Left lobe of liver (tissue), 2 donors: ENCODE data around the gene CCDC182. TPM values are rescaled to one million over a fixed set of nuclear protein-coding genes. Genes with fewer than 3 reads are reported as not detected.

Experiments
- ATAC-seq: fragments of 200-7000 bp; cut with Tn5 transposase; one replicate; pipeline ENCODE4 v1.9.1; 2020; ENCODE audit warnings: mild to moderate bottlenecking, moderate library complexity
- DNase-seq: peaks from one replicate; pipeline ENCODE4 v3.0.0-alpha.2; 2020; ENCODE audit warnings: low spot score
- total RNA-seq: library from RNA; stranded (reverse); gene quantifications from one replicate; pipeline ENCODE4 v1.2.1, GENCODE V29; 2021
- donor health status: DM: no; HTN: no; CAD: no; lungs with moderate emphysema.
- donor health status: DM: no; HTN: yes; CAD: no.

Gene CCDC182
- total RNA-seq, 1 donor from 2014 or later = not detected

DNA sequence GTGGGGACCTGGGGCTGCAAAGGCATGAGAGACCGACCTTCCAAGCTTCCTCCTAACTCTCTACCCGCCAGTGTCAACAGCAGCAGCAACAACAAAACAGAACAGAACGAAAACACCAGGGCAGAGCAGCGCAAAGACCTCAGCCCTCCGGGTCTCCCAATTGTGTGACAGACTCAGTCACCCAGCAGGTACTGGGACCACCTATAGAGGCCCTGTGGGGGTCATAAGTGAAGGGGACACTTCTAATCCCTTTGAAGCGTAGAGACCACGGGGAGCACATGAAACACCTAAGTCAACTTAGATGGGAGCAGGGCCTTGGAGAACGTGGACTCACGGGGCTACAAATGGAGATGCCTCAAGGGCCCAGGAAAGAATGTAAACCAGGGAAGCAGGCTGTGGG lies 12.6 kb upstream of the CCDC182 start:
- DNase-seq (no peak), ATAC-seq (no peak)

DNA sequence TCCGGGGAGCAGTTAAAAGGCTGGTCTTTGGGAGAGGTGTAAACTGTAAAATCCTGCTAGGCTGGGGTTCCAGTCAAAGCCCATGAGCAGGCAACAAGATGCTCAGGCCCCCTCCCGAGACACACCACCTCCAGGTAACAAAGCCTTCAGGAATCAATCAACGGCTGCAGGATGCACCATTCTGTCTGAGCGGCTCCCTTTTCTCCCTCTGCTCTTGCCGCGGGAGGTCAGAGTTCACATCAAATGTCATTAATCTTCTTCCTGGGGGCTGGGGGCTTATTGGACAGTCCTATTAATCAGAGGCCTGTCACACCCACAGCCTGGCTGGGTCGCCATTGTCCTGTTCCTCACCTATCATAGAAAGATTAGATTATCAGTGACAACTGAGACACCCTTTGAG lies 11.9 kb upstream of the CCDC182 start:
- ATAC-seq (no peak), DNase-seq (no peak)

DNA sequence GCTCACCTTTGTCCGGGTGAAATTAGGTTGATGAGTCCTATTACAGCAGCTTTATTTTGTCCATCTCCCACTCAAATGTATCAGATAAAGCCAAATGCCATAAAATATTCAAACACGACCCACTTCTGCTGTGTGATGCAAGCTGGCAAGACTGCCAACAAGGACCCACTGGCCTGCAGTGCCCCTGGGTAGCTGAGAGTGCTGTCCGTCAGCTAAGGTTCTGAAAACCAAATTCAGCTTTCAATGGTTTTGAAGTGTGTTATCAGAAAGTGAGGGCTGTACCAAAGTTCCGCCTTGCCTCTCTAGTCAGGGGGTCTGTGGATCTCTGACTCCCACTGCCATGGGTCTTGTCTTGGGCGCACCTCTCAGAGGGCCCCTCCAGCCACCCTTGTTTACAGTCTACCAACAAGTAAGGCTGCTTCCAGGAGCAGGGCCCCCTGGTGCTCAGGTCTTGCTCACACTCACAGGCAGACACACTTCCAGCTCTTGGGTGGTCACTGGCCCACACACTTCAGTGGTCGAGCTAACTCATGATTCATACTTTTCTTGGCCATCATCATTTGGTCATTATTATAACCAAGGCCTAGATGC lies 10.5 kb upstream of the CCDC182 start:
- ATAC-seq (no peak), DNase-seq (no peak)

DNA sequence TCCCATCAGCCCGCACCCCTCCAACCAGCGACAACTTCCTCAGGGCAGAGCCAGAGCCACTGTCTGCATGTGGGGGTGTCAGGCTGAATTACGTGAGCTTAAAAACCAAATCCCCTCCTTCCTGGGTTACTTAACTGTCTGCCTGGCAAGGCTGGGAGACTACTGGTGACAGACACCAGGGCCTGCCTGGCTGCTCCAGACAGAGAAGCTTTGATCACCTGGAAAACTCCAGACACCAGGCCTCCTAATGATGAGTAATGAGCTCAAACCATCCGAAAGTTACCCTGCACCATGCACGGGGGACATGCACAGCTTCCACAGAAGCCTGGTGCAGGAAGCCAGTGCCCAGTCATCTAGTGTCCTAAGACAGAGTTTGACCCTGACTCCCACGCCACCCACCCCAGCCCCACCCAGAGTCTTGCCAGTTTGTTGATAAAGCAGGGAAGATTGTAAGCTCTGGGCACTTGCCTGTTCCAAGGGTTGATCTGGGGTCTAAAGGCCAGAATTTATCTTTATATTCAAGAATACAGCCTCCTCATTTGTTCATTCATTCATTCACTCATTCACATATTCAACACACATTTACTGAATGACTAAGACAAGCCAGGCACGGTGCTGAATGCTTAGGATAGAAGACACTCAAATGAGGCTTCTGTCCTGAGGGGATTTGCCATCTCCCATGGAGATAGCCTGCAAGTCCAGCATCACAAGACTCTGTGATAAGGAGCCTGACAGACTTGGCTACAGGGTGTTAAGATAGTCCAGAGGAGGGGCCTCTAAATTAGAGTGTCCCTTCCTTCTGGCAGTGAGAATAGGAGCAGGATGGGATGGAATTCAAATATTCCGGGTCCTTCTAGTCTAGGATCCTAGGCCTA lies 7.2 kb upstream of the CCDC182 start:
- no peak for ATAC-seq
- no peak for DNase-seq

DNA sequence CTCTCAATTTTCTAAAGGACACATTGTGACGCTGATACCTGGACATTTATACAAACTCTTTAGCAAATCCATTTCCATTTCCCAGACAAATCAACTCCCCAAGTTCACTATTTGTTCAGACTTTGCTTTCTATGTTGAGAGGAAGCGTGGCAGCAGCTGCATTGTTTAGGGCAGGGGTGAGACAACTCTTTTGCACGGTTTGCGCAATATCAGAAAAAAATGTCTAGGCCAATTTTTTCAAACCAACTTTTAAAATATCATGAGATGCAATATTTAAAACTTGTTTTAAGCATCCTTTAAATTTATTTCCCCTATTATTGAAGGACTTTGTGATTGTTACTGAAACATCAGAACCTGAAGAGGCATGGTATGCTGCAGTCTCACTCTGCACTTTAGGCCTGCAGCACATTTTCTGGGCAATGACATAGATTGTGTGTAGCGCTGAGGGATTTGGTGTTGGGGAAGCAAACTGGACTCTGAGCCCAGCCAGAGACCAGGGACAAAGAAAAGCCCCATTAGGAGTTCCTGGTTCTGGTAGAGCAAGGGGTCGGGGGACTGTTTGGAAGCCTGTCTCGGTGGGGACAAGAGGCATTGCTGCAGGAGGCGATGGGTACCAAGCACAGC lies 6.4 kb upstream of the CCDC182 start:
- ATAC-seq (no peak), DNase-seq (no peak)

DNA sequence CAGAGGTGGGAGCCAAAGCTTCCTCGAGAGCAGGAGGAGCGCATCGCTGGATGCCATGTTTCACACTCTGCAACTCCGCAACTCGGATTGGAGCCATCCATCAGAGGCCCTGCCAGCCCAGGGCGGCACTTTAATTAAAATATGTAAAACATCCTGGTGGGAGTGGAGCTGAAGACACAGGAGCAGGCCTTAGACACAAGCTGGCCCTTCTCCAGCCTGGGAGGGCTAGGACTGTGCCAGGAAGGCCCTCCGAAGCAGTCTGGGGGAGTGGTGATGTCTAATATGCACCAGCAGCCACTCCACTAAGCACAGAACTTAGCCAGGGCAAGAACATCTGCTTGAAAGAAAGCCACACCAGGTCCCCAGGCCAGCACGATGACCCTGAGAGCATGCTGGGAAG lies 5.8 kb upstream of the CCDC182 start:
- ATAC-seq (no peak), DNase-seq (no peak)

DNA sequence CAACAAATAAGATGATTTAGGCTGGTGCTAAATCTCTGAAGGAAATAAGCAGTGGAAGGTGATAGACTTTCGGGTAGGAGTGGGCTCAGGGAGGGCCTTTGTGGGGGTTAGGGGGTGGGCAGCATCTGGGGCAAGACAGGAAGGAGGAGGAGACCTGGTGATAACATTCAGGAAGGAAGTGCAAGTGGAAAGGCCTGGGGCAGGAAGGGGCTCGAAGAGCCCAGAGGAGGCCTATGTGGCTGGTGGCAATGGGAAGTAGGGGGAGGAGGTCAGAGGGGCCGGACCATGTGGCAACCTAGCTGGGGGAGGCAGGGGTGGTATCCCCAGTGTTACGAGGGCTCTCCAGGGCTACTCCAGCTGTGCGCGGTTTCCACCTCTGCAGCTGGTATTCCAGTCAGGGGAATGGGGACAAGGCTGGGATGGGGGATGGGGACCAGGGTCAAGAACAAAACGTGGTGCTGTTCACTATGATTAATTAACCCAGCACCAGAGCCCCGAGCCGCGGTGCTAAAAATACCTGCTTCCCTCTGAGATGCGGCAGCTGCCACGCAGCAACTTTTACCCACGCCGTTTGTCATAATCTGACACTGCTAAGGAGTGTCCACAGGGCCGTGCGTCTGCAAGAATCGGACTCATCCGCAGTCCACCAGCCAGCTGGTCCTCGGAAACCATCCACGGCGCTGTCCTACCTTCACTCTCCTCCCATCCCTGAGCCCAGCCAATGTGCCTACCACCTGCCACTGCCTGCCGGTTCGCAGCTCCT lies 5.2 kb upstream of the CCDC182 start:
- no peak for DNase-seq
- no peak for ATAC-seq

DNA sequence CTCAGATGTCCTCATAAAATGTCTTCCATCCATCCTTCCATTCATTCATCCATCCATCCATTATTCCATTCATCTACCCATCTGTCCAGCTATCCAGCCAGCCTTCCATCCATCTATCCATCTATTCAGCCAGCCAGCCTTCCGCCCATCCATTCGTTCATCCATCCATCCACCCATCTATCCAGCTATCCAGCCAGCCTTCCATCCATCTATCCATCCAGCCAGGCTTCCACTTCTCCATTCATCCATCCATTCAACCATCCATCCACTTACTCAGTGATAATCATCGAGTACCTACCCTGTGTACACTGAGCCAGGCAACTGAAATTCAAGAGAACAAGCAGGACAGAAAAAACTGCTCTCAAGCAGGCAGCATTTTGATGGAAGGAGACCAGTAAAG lies 4.6 kb upstream of the CCDC182 start:
- no peak for DNase-seq

DNA sequence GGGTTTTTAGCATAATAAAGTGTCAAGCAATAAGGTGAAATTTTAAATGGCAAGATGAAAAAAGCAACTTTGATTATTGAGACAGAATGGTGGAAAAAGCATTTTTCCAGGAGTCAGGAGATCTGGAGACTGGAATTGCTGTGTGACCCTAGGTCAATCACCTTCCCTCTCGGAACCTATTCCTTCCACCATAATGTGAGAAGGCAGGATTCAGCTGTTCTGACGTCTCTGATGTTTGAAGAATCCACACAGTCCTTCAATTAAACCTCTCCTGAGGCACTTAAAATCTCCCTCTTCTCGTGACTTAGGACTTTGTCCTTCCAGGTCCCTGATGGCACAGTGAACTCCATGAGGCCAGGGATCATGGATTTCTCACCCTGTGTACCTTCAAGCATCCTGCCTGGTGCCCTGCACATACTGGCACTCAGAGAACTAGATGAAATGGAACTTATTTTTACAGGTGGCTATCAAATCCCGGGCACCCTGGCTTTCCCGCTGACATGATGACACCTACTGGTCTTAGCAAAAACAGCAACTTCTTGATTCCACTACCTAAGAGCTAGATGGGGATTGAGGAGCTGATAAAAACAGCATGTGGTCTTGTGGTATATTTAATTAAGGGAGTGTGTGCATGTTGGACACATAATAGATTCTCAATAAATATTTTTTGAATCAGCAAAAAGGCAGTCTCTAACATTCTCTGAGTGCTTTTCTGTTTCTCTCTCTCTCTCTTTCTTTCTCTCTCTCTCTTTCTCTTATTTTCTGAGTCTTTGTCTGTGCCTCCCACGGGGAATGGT lies 2.3 kb upstream of the CCDC182 start:
- peak; percentile 92 for ATAC-seq
- DNase-seq = no peak

More for the DNA sequence above, 4.6 kb upstream of the CCDC182 start:
- ATAC-seq = no peak

DNA sequence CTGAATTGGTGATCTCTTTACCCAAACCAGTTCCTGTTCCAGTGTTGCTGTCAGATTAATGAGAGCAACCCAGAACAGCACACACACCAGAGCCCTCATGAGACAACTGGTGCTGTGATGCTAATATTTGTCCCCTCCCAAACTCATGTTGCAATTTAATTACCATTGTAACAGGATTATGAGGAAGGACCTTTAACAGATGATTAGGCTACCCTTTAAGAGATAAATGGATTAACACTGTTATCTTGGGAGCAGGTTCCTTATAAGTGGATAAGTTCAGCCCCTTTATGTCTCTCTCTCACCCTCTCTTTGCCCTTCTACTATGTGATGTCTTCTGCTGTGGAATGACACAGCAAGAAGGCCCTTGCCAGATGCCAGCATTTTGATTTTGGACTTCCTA lies 1.1 kb upstream of the CCDC182 start:
- no peak for DNase-seq
- ATAC-seq = no peak

DNA sequence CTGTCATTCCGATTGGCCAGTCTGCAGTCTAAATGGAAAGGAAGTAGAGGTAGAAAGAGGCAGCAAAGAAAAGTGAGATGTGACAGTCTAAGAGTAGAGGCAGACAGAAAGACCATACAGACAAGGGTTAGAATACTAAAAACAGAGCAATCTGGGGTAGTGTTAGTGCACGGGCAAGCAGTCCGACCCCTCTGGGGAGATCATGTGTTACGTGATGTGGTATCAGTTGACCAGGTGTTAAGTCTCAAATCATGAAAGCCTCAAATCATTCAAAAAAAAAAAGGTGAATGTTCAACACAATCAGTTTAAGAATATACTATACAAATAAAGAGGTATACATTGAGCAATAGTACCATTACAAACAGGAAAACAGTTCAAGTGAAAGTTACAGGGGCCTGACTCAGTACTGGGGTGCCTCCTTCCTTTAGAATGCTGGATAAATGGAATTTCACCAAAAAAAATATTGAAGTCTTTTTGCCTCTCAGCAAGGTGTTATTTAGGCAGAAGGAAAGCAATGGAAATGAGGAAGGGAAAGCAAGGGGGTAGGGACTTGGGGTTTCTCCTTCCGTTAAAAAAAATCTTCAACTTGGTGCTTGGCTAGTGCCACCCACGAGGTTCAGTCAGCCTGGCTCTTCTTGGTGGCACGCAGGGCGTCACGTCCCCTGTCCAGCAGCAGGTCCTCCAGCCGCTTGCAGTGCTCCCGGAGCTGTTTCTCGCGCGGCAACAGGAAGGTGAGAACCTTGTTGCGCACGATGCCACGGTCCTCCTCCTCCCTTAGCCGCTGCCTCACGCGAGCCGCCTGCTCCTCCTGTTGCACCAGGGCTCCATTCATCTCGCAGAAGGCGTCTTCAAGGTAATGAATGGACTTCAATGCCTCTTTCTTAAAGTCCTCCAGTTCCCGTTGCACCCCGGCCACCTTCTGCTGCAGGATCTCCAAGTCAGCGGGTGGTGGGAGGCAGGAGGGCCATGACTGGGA lies 616 bp downstream of the CCDC182 start:
- ATAC-seq (no peak), DNase-seq (no peak)

DNA sequence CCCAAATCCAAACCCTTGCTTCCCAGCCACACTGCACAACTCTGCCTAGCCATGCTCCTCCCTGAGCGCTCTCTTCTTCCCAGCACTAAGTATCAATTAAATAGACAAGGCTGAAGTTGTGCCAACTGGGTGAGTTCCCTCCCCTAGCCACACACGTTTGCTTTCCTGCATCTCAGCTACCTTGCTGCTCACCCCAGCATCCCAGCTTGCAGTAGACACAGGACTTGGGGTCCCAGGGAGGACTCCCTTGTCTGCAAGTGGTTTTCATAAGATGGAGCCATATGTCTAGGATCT lies 4.9 kb downstream of the CCDC182 start:
- ATAC-seq = no peak
- DNase-seq = no peak

DNA sequence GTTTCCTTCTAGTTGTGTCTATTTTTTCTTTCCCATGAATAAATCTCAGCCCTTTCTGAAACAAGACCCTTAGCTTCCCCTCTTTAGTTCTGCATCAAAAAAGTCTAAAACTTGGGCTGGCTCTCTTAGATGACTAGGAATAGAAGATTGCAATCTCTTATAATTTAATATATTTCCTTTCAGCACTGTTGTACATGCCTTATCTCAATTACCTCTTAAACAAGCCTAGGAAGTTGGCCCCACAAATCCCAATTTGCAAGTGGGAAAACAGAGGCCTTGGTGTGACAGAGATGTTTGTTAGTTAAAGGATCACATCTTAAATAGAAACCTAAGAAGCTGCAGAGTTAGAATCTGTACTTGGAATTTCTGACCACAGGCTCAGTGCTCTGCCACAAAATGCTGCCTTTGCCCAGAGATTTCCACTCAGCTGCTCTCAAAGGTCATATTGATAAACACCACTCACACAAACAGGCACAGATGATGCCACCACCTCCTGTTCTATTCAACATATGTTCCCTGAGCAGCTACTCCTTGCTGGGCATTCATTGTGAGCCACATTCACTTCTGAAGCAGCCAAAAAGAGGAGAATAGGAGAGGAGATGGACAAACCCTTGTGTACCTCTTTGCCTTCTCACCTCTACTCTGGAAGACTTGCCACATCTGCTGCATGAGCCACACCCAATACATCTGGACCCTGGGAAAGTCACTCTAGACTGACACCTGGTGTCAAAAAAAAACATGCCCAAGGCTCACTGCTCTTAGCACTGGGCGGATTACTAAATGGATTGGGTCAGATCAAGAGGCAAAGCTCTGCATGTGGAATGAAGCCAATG lies 5.5 kb downstream of the CCDC182 start:
- ATAC-seq (peak; percentile 86), DNase-seq (no peak)

DNA sequence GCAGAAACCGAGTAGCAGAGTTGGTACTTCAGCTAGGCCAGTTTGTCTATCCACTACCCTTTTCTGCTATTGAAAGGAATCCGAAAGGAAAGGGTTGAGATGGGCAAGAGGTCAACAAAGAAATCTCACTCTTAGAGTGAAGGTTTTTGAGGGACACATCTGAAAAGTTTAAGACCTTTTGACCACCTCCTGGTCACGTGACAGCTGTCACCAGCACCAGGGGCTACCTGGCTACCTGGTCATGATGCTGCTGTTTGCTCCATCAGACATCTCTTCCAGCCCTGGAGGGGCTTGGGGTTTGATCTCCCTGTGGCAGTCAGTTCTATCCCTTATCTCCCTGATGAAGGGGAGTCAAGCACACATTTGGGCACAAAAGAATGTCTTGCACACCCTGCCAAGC lies 7.6 kb downstream of the CCDC182 start:
- DNase-seq (no peak), ATAC-seq (no peak)

DNA sequence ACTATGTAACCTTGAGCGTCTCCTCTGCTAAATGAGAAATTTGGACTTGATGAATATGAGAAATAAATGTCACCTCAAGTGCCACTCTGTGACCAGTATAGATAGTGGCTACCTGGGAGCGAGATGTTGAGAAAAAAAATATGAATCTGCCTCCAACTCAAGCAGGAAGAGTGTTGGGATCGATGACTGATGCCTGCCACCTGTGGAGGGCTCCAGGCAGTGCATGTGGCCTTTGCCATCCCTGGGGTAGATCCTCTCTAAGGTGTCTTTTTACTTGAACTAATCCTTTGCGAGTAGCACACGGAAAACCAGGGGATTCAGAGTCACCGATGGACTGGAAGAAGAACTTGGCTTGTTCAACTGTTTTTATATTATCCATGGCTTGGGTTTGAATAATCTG lies 9.4 kb downstream of the CCDC182 start:
- DNase-seq (no peak), ATAC-seq (no peak)

DNA sequence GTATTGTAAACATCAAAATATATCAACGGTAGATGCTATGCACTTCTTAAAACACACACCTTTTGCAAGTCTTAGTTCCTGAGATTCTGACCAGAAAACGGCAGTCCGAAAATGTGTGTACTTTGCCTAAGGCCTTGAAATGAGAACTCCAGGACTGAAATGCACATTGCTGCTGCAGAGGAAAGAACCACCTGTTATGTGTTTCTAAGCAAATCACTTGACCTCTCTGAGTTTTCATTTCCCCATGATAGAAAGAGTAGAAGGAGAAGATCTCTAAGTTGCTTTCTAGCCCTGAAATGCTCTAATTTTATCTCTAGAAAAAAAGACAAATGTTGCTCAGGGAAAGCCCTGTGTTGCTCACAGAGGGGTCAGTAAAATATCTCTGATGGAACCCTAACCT lies 9.9 kb downstream of the CCDC182 start:
- ATAC-seq = no peak
- no peak for DNase-seq

DNA sequence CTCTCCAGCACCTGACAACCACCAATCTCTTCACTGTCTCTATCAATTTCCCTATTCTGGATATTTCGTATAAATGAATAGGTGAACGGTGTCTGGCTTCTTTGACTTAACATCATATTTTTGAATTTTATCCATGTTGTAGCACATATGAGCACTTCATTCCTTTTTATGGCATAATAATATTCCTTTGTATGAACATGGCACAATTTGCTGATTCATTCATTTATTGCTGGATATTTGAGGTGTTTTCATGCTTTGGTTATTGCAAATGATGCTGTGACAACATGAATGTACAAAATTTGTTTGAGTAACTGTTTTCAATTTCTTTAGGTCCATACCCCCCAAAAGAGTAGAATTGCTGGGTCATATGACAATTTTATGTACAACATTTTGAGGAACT lies 12.0 kb downstream of the CCDC182 start:
- no peak for DNase-seq
- ATAC-seq = no peak

DNA sequence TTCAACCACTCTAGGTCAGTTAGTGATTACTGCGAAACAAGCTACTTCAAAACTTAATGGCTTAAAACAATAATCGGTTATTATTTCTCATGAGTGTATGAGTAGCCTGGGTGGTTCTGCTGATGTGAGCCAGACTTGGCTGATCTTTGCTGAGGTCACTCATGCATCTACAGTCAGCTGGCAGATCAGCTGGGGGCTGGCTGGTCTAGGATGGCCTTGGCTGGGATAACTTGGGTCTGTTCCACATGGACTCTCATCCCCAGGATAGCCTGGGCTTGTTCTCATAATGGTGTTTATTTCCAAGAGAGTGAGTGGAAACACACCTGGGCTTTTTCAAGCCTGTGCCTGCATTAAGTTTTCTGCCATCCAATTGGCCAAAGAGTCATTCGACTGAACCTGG lies 13.0 kb downstream of the CCDC182 start:
- ATAC-seq = peak; percentile 98
- peak; percentile 88 for DNase-seq
